ENCODE results near the gene KREMEN1. TPM values are rescaled to one million over a fixed set of nuclear protein-coding genes. Genes with fewer than 3 reads are reported as not detected.

KREMEN1 gene
- total and polyA plus RNA-seq, 12 donors = 4.3 to 58.7 (median 27.8) TPM

GRCh38 chr22:29093030-29093429 is 20.2 kb downstream of the KREMEN1 start:
- Histone ChIP-seq H3K9me3 (replicated peaks in 1 of 3) (no peaks in the 10 kb centered on the region), H3K27me3 (no peaks in the 10 kb centered on the region), H3K4me1 (replicated peaks in 1 of 2) (peaks cover 21 to 38% of the 10 kb centered on the region in 2 donors), H3K4me3 (no peak overlapping the region), H3K27ac (peak overlapping the region in 2 of 5 donors; percentile 41 to 54), H3K36me3 (replicated peaks in 1 of 2) (no peaks in the 10 kb centered on the region)
- 86 to 96% (median 96%) methylated on average over 1 of the region's 1 CpG for whole genome bisulfite sequencing, 4 donors
- DNase-seq = no peak
- TF ChIP-seq CTCF (IDR thresholded peaks at IDR 0.05) (no peak), POLR2A (IDR thresholded peaks at IDR 0.05) (no peak)
- intact Hi-C loops (cut with DNase I) = no loop called here

- H3K4me1 ChIP-seq (replicated peaks in 1 of 2) = peaks cover 21 to 38% of the 10 kb centered on the region in 2 donors
- H3K4me3 ChIP-seq = no peak overlapping the region
- no peak for DNase-seq
- intact Hi-C loops (cut with DNase I) = no loop called here
- no peaks in the 10 kb centered on the region for H3K36me3 ChIP-seq (replicated peaks in 1 of 2)
- no peaks in the 10 kb centered on the region for H3K9me3 ChIP-seq (replicated peaks in 1 of 3)
- 43 to 74% (median 61%) methylated on average over 4 of the region's 4 CpGs for WGBS, 4 donors
- peak overlapping the region in 2 of 5 donors; percentile 41 to 54 for H3K27ac ChIP-seq
- peak in 1 of 2 donors; percentile 9 for TF ChIP-seq POLR2A (IDR thresholded peaks at IDR 0.05)
- TF ChIP-seq CTCF (IDR thresholded peaks at IDR 0.05) = no peak
- H3K27me3 ChIP-seq = no peaks in the 10 kb centered on the region
Measured at GRCh38 chr22:29093501-29094300, 20.9 kb downstream of the KREMEN1 start.

GRCh38 chr22:29095459-29095858 is 22.6 kb downstream of the KREMEN1 start:
- WGBS, 4 donors = 71 to 98% (median 85%) methylated on average over 2 of the region's 2 CpGs
- intact Hi-C loops (cut with DNase I) = no loop called here

More at GRCh38 chr22:29095459-29095858, 22.6 kb downstream of the KREMEN1 start:
- TF ChIP-seq POLR2A (IDR thresholded peaks at IDR 0.05) (no peak), CTCF (IDR thresholded peaks at IDR 0.05) (no peak)
- H3K9me3 ChIP-seq (replicated peaks in 1 of 3) = no peaks in the 10 kb centered on the region
- peaks cover 15 to 28% of the 10 kb centered on the region in 2 donors for H3K4me1 ChIP-seq (replicated peaks in 1 of 2)
- H3K36me3 ChIP-seq (replicated peaks in 1 of 2) = no peaks in the 10 kb centered on the region
- H3K4me3 ChIP-seq = no peak overlapping the region
- no peak for DNase-seq
- H3K27me3 ChIP-seq = no peaks in the 10 kb centered on the region
- H3K27ac ChIP-seq = no peak overlapping the region
